Naive thymus-derived CD4-positive, alpha-beta T cell (primary cell): ENCODE data around the gene ARHGAP19. TPM values are rescaled to one million over a fixed set of nuclear protein-coding genes. Genes with fewer than 3 reads are reported as not detected.

ENCODE experiments used
- ATAC-seq: fragments of 150-1000 bp; cut with Tn5 transposase; 2 replicates; pipeline ENCODE4 v1.10.0; 2021; ENCODE audit warnings: mild to moderate bottlenecking, moderate library complexity
- CTCF ChIA-PET: fragments of 350-600 bp; sonication (Branson Sonifier 250); formaldehyde crosslinking; loops from one replicate; lab custom pipeline; 2021; ENCODE audit warnings: antibody characterized with exemption; lab: Charles Lee
- POLR2A ChIA-PET: fragments of 350-600 bp; sonication (Branson Sonifier 250); formaldehyde crosslinking; loops from one replicate; lab custom pipeline; 2021; ENCODE audit warnings: antibody characterized with exemption, inconsistent platforms; lab: Charles Lee
- DNase-seq, 9 donors: peaks; one replicate each; pipeline versions ENCODE4 v3.0.0 to v3.0.0-alpha.2; 2020 to 2022; ENCODE audit warnings: mixed read lengths in 1 of 9
- H3K27ac ChIP-seq: one replicate; pipeline ENCODE4 v1.7.0; 2013; ENCODE audit warnings: mild to moderate bottlenecking, low read depth, low read length, moderate library complexity
- H3K27me3 ChIP-seq, 2 donors: one replicate each; pipeline ENCODE4 v1.7.0; 2013; ENCODE audit warnings: low read length in 2 of 2, mild to moderate bottlenecking in 2 of 2, moderate library complexity in 2 of 2; ENCODE audit not compliant: control insufficient read depth in 2 of 2, insufficient read depth in 2 of 2
- H3K36me3 ChIP-seq, 3 experiments: 1 replicate in 2 of 3; 2 replicates in 1 of 3; pipeline ENCODE4 v1.7.0; 2013; ENCODE audit warnings: low read length in 3 of 3, mild to moderate bottlenecking in 3 of 3, moderate library complexity in 1 of 3; ENCODE audit not compliant: insufficient read depth in 3 of 3, control insufficient read depth in 2 of 3
- H3K4me1 ChIP-seq, 2 donors: one replicate each; pipeline ENCODE4 v1.7.0; 2013; ENCODE audit warnings: low read length in 2 of 2, mild to moderate bottlenecking in 2 of 2, moderate library complexity in 1 of 2; ENCODE audit not compliant: control insufficient read depth in 2 of 2, insufficient read depth in 2 of 2
- H3K4me3 ChIP-seq: 2 replicates; pipeline ENCODE4 v1.7.0; 2013; ENCODE audit warnings: mild to moderate bottlenecking, low read length
- H3K9me3 ChIP-seq, 3 experiments: 1 replicate in 2 of 3; 2 replicates in 1 of 3; pipeline ENCODE4 v1.7.0; 2013; ENCODE audit warnings: low read length in 3 of 3; ENCODE audit not compliant: control insufficient read depth in 2 of 3
- H3K27ac Mint-ChIP-seq, 9 donors: one replicate each; pipeline ENCODE4 v1.8.0; 2020 to 2022; ENCODE audit warnings: mixed read lengths in 9 of 9, mild to moderate bottlenecking in 8 of 9, moderate library complexity in 5 of 9, inconsistent platforms in 2 of 9
- H3K27me3 Mint-ChIP-seq, 5 donors: one replicate each; pipeline ENCODE4 v1.8.0; 2021 to 2022; ENCODE audit warnings: mixed read lengths in 5 of 5, mild to moderate bottlenecking in 1 of 5
- H3K36me3 Mint-ChIP-seq, 5 donors: one replicate each; pipeline ENCODE4 v1.8.0; 2020 to 2022; ENCODE audit warnings: mixed read lengths in 5 of 5, mild to moderate bottlenecking in 3 of 5, inconsistent platforms in 1 of 5
- H3K4me1 Mint-ChIP-seq, 7 donors: one replicate each; pipeline ENCODE4 v1.8.0; 2020 to 2022; ENCODE audit warnings: mixed read lengths in 7 of 7, mild to moderate bottlenecking in 3 of 7, inconsistent platforms in 1 of 7
- H3K4me3 Mint-ChIP-seq, 10 donors: one replicate each; pipeline ENCODE4 v1.8.0; 2020 to 2022; ENCODE audit warnings: mild to moderate bottlenecking in 10 of 10, mixed read lengths in 10 of 10, moderate library complexity in 6 of 10, inconsistent platforms in 2 of 10
- H3K9me3 Mint-ChIP-seq, 11 donors: one replicate each; pipeline ENCODE4 v1.8.0; 2020 to 2022; ENCODE audit warnings: mixed read lengths in 11 of 11, mild to moderate bottlenecking in 4 of 11, inconsistent platforms in 1 of 11, moderate library complexity in 1 of 11
- intact Hi-C, 2 donors: fragments of 100-400 bp; cut with micrococcal nuclease; formaldehyde crosslinking; loops; one replicate each; pipeline ENCODE4 v1.15.1; 2023
- polyA plus RNA-seq, 2 donors: library from polyadenylated mRNA; unstranded; fragments of 300-500 nt; fragmentation: Illumina TruSeq; gene quantifications; one replicate each; pipeline ENCODE4 v1.2.3, GENCODE V29; 2021
- total RNA-seq, 6 experiments: library from RNA in 5 of 6; stranded (reverse) in 5 of 6; gene quantifications; 1 replicate in 5 of 6; 2 replicates in 1 of 6; pipeline ENCODE4 v1.2.3 and lab custom pipeline; 2021 to 2026

ARHGAP19 gene
- total and polyA plus RNA-seq, 7 experiments from 2014 or later: 5.7 to 40.1 (median 14.8) TPM

GRCh38 chr10:97238855-97239254 is 53.6 kb downstream of the ARHGAP19 start:
- ChIA-PET CTCF (interaction anchor here (0.7 to 1.1 kb wide), 2 partner anchors 29 to 826 kb away, joined by 3 to 5 read pairs; no protein-coding TSS in a partner anchor), POLR2A (no interaction called here)
- Histone ChIP-seq H3K36me3 (peaks cover 0 to 10% (median 2%) of the 10 kb centered on the region in 3 experiments), H3K4me3 (no peak overlapping the region), H3K27ac (no peak overlapping the region), H3K4me1 (no peaks in the 10 kb centered on the region), H3K27me3 (no peaks in the 10 kb centered on the region), H3K9me3 (no peaks in the 10 kb centered on the region)
- Mint-ChIP-seq H3K36me3 (peaks cover 0 to 34% (median 14%) of the 10 kb centered on the region in 5 donors), H3K27ac (no peak overlapping the region), H3K4me1 (peaks cover 0 to 2% (median 0%) of the 10 kb centered on the region in 7 donors), H3K4me3 (no peak overlapping the region), H3K9me3 (peaks cover 0 to 1% (median 0%) of the 10 kb centered on the region in 11 donors), H3K27me3 (no peaks in the 10 kb centered on the region)
- no peak for DNase-seq
- ATAC-seq: no peak
- intact Hi-C loops: no loop called here

DNA sequence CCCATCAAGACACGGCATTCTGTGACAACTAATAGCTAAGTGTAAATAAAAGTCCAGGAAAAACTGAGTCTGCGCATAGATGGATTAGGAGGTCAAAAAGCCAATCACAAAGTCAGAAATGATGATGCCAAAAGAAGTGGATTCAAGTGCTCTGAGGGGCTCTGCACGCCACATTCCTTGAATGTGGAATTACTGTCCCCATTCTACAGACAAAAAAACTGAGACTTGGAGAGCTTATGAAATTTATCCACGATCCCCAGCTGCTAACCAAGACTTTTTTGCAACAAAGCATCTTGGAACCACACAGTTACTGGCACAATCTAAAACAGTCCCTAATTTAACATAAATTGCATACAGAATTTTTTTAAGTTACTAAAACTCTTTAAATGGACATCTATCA is 57.1 kb downstream of the ARHGAP19 start:
- intact Hi-C loops: no loop called here
- Histone ChIP-seq H3K36me3 (no peaks in the 10 kb centered on the region), H3K9me3 (no peaks in the 10 kb centered on the region), H3K4me3 (no peak overlapping the region), H3K27me3 (no peaks in the 10 kb centered on the region), H3K27ac (no peak overlapping the region), H3K4me1 (no peaks in the 10 kb centered on the region)
- Mint-ChIP-seq H3K4me1 (peaks cover 0 to 5% (median 0%) of the 10 kb centered on the region in 7 donors), H3K9me3 (peaks cover 0 to 1% (median 0%) of the 10 kb centered on the region in 11 donors), H3K27ac (no peak overlapping the region), H3K36me3 (peaks cover 4 to 26% (median 11%) of the 10 kb centered on the region in 5 donors), H3K4me3 (no peak overlapping the region), H3K27me3 (no peaks in the 10 kb centered on the region)
- POLR2A ChIA-PET: interaction anchor here (1.6 kb wide), 1 partner anchor 10 kb away, joined by 5 read pairs; no protein-coding TSS in a partner anchor
- DNase-seq: no peak
- CTCF ChIA-PET: interaction anchor here (1.1 kb wide), 1 partner anchor 9 kb away, joined by 3 read pairs; no protein-coding TSS in a partner anchor
- no peak for ATAC-seq

GRCh38 chr10:97234400-97234799 is 58.0 kb downstream of the ARHGAP19 start:
- Histone ChIP-seq H3K9me3 (no peaks in the 10 kb centered on the region), H3K27me3 (no peaks in the 10 kb centered on the region), H3K36me3 (peaks cover 0 to 5% (median 0%) of the 10 kb centered on the region in 3 experiments), H3K27ac (no peak overlapping the region), H3K4me1 (no peaks in the 10 kb centered on the region), H3K4me3 (no peak overlapping the region)
- Mint-ChIP-seq H3K9me3 (peaks cover 0 to 1% (median 0%) of the 10 kb centered on the region in 11 donors), H3K27me3 (no peaks in the 10 kb centered on the region), H3K36me3 (peaks cover 8 to 35% (median 16%) of the 10 kb centered on the region in 5 donors), H3K4me1 (peaks cover 0 to 5% (median 0%) of the 10 kb centered on the region in 7 donors), H3K27ac (no peak overlapping the region), H3K4me3 (no peak overlapping the region)
- ChIA-PET POLR2A (no interaction called here), CTCF (interaction anchor here (1.1 to 1.4 kb wide), 3 partner anchors 8 to 207 kb away, joined by 3 to 5 read pairs (median 3); no protein-coding TSS in a partner anchor)
- peak in 2 of 9 donors; percentile 15 for DNase-seq
- intact Hi-C loops: no loop called here
- no peak for ATAC-seq

- no peak overlapping the region for H3K4me3 Mint-ChIP-seq
- no peaks in the 10 kb centered on the region for H3K27me3 Mint-ChIP-seq
- H3K27me3 ChIP-seq: no peaks in the 10 kb centered on the region
- H3K4me1 ChIP-seq: no peaks in the 10 kb centered on the region
- DNase-seq (no peak), ATAC-seq (no peak)
- H3K4me3 ChIP-seq: no peak overlapping the region
- H3K9me3 ChIP-seq: no peaks in the 10 kb centered on the region
- H3K36me3 ChIP-seq: peaks cover 0 to 37% (median 10%) of the 10 kb centered on the region in 3 experiments
- H3K9me3 Mint-ChIP-seq: no peaks in the 10 kb centered on the region
- intact Hi-C loops: no loop called here
- peaks cover 0 to 5% (median 0%) of the 10 kb centered on the region in 7 donors for H3K4me1 Mint-ChIP-seq
- no peak overlapping the region for H3K27ac ChIP-seq
- H3K27ac Mint-ChIP-seq: no peak overlapping the region
- ChIA-PET CTCF (no interaction called here), POLR2A (no interaction called here)
- H3K36me3 Mint-ChIP-seq: peaks cover 20 to 57% (median 33%) of the 10 kb centered on the region in 5 donors
Measured at GRCh38 chr10:97230146-97230545, 62.3 kb downstream of the ARHGAP19 start.

- Mint-ChIP-seq H3K36me3 (peaks cover 20 to 55% (median 33%) of the 10 kb centered on the region in 5 donors), H3K27me3 (no peaks in the 10 kb centered on the region), H3K4me1 (peaks cover 0 to 11% (median 0%) of the 10 kb centered on the region in 7 donors), H3K4me3 (no peak overlapping the region), H3K9me3 (no peaks in the 10 kb centered on the region), H3K27ac (no peak overlapping the region)
- H3K9me3 ChIP-seq: no peaks in the 10 kb centered on the region
- intact Hi-C loops: no loop called here
- no peaks in the 10 kb centered on the region for H3K27me3 ChIP-seq
- ChIA-PET POLR2A (no interaction called here), CTCF (no interaction called here)
- H3K27ac ChIP-seq: no peak overlapping the region
- H3K4me1 ChIP-seq: no peaks in the 10 kb centered on the region
- peaks cover 0 to 44% (median 10%) of the 10 kb centered on the region in 3 experiments for H3K36me3 ChIP-seq
- DNase-seq (no peak), ATAC-seq (no peak)
- no peak overlapping the region for H3K4me3 ChIP-seq
Measured at GRCh38 chr10:97229322-97230015, 63.0 kb downstream of the ARHGAP19 start.

DNA sequence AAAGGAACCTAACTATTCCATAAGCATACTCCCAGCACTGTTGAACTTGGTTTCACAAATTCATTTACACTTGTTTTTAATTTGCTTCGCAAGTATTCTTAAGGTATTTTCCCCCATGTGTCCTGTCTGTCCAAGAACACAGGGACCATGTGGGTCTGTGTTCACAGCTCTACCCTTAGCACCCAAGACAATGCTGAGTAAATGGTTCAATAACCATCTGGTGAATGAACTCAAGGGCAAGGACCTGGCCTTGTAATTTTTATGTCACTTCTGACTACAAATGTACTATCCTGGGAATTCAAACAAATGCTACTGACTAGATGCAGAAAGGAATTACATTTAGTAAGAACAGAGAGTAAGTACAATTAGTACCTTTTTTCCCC is 63.7 kb downstream of the ARHGAP19 start:
- H3K4me1 Mint-ChIP-seq: peaks cover 0 to 8% (median 0%) of the 10 kb centered on the region in 7 donors
- H3K27me3 Mint-ChIP-seq: no peaks in the 10 kb centered on the region
- intact Hi-C loops: no loop called here
- DNase-seq: no peak
- Histone ChIP-seq H3K4me3 (no peak overlapping the region), H3K36me3 (peaks cover 0 to 45% (median 10%) of the 10 kb centered on the region in 3 experiments), H3K27ac (no peak overlapping the region), H3K27me3 (no peaks in the 10 kb centered on the region), H3K9me3 (no peaks in the 10 kb centered on the region), H3K4me1 (no peaks in the 10 kb centered on the region)
- ATAC-seq: no peak
- ChIA-PET POLR2A (no interaction called here), CTCF (no interaction called here)
- no peak overlapping the region for H3K4me3 Mint-ChIP-seq
- no peaks in the 10 kb centered on the region for H3K9me3 Mint-ChIP-seq
- peaks cover 24 to 56% (median 33%) of the 10 kb centered on the region in 5 donors for H3K36me3 Mint-ChIP-seq
- H3K27ac Mint-ChIP-seq: no peak overlapping the region
